ENCODE data around the gene FOXN3.

DNA sequence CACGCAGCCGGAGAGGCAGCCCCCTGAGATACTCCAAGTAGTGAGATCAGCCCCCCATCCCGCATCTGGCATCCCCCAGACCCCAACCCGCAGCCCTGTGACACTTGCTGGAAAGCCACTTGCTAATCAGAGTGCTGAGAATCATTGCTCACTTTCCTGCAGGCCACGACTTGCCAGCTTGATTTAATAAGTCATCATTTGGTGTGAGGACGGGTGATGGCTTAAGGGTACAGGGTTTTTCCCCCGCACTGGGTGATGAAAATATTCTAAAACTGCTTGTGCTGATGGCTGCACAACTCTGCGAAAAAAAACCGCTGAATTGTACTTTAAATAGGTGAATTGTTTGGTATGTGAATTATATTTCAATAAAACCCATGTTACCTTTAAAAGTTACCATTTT, 171.2 kb downstream of the FOXN3 start:
- no peak for TF ChIP-seq EZH2 (IDR thresholded peaks at IDR 0.05; ENCODE audit: low read depth, unreplicated experiment)
- TF ChIP-seq EZH2phosphoT487 (IDR thresholded peaks at IDR 0.05; ENCODE audit: unreplicated experiment), result no peak
- no peak for TF ChIP-seq POLR2AphosphoS5 (IDR thresholded peaks at IDR 0.05; ENCODE audit: low read depth)
- TF ChIP-seq, protein P1, sequence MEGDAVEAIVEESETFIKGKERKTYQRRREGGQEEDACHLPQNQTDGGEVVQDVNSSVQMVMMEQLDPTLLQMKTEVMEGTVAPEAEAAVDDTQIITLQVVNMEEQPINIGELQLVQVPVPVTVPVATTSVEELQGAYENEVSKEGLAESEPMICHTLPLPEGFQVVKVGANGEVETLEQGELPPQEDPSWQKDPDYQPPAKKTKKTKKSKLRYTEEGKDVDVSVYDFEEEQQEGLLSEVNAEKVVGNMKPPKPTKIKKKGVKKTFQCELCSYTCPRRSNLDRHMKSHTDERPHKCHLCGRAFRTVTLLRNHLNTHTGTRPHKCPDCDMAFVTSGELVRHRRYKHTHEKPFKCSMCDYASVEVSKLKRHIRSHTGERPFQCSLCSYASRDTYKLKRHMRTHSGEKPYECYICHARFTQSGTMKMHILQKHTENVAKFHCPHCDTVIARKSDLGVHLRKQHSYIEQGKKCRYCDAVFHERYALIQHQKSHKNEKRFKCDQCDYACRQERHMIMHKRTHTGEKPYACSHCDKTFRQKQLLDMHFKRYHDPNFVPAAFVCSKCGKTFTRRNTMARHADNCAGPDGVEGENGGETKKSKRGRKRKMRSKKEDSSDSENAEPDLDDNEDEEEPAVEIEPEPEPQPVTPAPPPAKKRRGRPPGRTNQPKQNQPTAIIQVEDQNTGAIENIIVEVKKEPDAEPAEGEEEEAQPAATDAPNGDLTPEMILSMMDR (conservative IDR thresholded peaks at IDR 0.05; ENCODE audit: low read depth in 2 of 2), result no peak

All from GM23338 (cell line).